GM12878 (cell line): ENCODE measurements around the gene RACGAP1. TPM values are rescaled to one million over a fixed set of nuclear protein-coding genes. Genes with fewer than 3 reads are reported as not detected.

Experiments
- ATAC-seq: fragments of 200-7000 bp; cut with Tn5 transposase; 3 replicates; pipeline ENCODE4 v1.9.1; 2020; ENCODE audit warnings: mild to moderate bottlenecking, moderate library complexity
- BruUV-seq: library from RNA; stranded (reverse); fragments of 400-500 nt; replicated peaks from 2 replicates; lab custom pipeline; 2021; lab: Mats Ljungman, UMichigan
- CTCF ChIA-PET: fragments of 300-600 bp; sonication (Branson Sonifier 250); formaldehyde crosslinking; extraction: SDS; loops from one replicate; lab custom pipeline; 2021; ENCODE audit warnings: inconsistent platforms; lab: Yijun Ruan, JAX
- POLR2A ChIA-PET: fragments of 350-600 bp; formaldehyde crosslinking; extraction: SDS; loops from one replicate; lab custom pipeline; 2021; ENCODE audit warnings: inconsistent platforms; lab: Charles Lee
- RAD21 ChIA-PET: fragments of 300-600 bp; sonication (Branson Sonifier 250); formaldehyde crosslinking; loops from one replicate; lab custom pipeline; 2023; ENCODE audit warnings: antibody characterized with exemption; ENCODE audit not compliant: unreplicated experiment; lab: Charles Lee
- SMC1A ChIA-PET: fragments of 300-600 bp; sonication (Branson Sonifier 250); formaldehyde crosslinking; loops from one replicate; lab custom pipeline; 2023; ENCODE audit not compliant: unreplicated experiment, uncharacterized antibody; lab: Charles Lee
- DNase-seq: peaks from one replicate; pipeline ENCODE4 v3.0.0-alpha.2; 2011; ENCODE audit warnings: low read depth, low spot score
- FAIRE-seq: peaks from 3 replicates; lab custom pipeline; 2011; peaks lifted over from hg19 to GRCh38; lab: Jason Lieb, UNC
- H2AFZ ChIP-seq: 2 replicates; pipeline ENCODE4 v1.6.0; 2011; ENCODE audit warnings: low read depth, low read length, control low read depth; ENCODE audit not compliant: control insufficient read depth
- H3K27ac ChIP-seq: 2 replicates; pipeline ENCODE4 v1.5.1; 2011; ENCODE audit warnings: control low read depth; ENCODE audit not compliant: control insufficient read depth, insufficient read depth
- H3K27me3 ChIP-seq, 2 experiments: replicated peaks in 1 of 2; 2 replicates each; pipeline versions ENCODE4 v1.6.0 to v1.6.1; 2011; ENCODE audit warnings: low read length in 1 of 2; ENCODE audit not compliant: control insufficient read depth in 2 of 2, insufficient read depth in 2 of 2
- H3K36me3 ChIP-seq, 2 experiments: 2 replicates each; pipeline ENCODE4 v1.5.1; 2011; ENCODE audit warnings: low read length in 1 of 2; ENCODE audit not compliant: control insufficient read depth in 2 of 2, insufficient read depth in 2 of 2
- H3K4me1 ChIP-seq: 2 replicates; pipeline ENCODE4 v1.6.1; 2011; ENCODE audit warnings: mild to moderate bottlenecking, low read length, moderate library complexity, mixed read lengths; ENCODE audit not compliant: control insufficient read depth, insufficient read depth
- H3K4me2 ChIP-seq: 2 replicates; pipeline ENCODE4 v1.6.0; 2011; ENCODE audit warnings: control low read depth; ENCODE audit not compliant: control insufficient read depth, insufficient read depth
- H3K4me3 ChIP-seq: fragments of 200-600 bp; sonication (generic); 2 replicates; pipeline ENCODE4 v1.5.1; 2016
- H3K79me2 ChIP-seq: 2 replicates; pipeline ENCODE4 v1.6.0; 2011; ENCODE audit warnings: low read length; ENCODE audit not compliant: control insufficient read depth, insufficient read depth
- H3K9ac ChIP-seq: 2 replicates; pipeline ENCODE4 v1.8.0; 2011; ENCODE audit warnings: low read length, control low read depth, mixed read lengths; ENCODE audit not compliant: control insufficient read depth, insufficient read depth
- H3K9me3 ChIP-seq: replicated peaks from 3 replicates; pipeline ENCODE4 v1.5.1; 2011; ENCODE audit warnings: mild to moderate bottlenecking, low read length; ENCODE audit not compliant: control insufficient read depth, insufficient read depth
- H4K20me1 ChIP-seq: 2 replicates; pipeline ENCODE4 v1.6.0; 2011; ENCODE audit not compliant: control insufficient read depth, insufficient read depth
- ATF3 ChIP-seq: IDR thresholded peaks from 2 replicates; pipeline ENCODE4 v1.6.1; 2011; ENCODE audit warnings: low read depth, mild to moderate bottlenecking, low read length, moderate library complexity, borderline replicate concordance; ENCODE audit errors: extremely low read depth
- BRCA1 ChIP-seq: IDR thresholded peaks from 2 replicates; pipeline ENCODE4 v1.6.1; 2011; ENCODE audit warnings: low read depth, low read length, improper control_type of control experiment
- CBX3 ChIP-seq: fragments of 200-600 bp; sonication (generic); IDR thresholded peaks from 2 replicates; pipeline ENCODE4 v1.6.1; 2016; ENCODE audit warnings: low read depth, borderline replicate concordance
- CHD1 ChIP-seq: IDR thresholded peaks from 2 replicates; pipeline ENCODE4 v1.6.1; 2012; ENCODE audit warnings: low read depth, low read length, improper control_type of control experiment
- DPF2 ChIP-seq: fragments of 450-650 bp; IDR thresholded peaks from 2 replicates; pipeline ENCODE4 v1.6.1; 2017; ENCODE audit warnings: mild to moderate bottlenecking
- GABPA ChIP-seq: IDR thresholded peaks from 2 replicates; pipeline ENCODE4 v1.6.1; 2014; ENCODE audit warnings: antibody characterized with exemption, low read depth, mild to moderate bottlenecking, inconsistent platforms
- IKZF1 ChIP-seq: fragments of 450-650 bp; conservative IDR thresholded peaks from 2 replicates; pipeline ENCODE4 v1.6.1; 2017; ENCODE audit warnings: antibody characterized with exemption, mild to moderate bottlenecking
- MAX ChIP-seq: IDR thresholded peaks from 2 replicates; pipeline ENCODE4 v1.6.1; 2012; ENCODE audit warnings: low read depth, low read length, improper control_type of control experiment
- MEF2A ChIP-seq: IDR thresholded peaks from 2 replicates; pipeline ENCODE4 v1.6.1; 2011; ENCODE audit warnings: low read depth, mild to moderate bottlenecking, low read length, moderate library complexity; ENCODE audit not compliant: insufficient read depth
- NR2F1 ChIP-seq: fragments of 450-650 bp; conservative IDR thresholded peaks from 2 replicates; pipeline ENCODE4 v1.6.1; 2017; ENCODE audit warnings: mild to moderate bottlenecking
- RB1 ChIP-seq: fragments of 450-650 bp; formaldehyde crosslinking; IDR thresholded peaks from 2 replicates; pipeline ENCODE4 v1.6.1; 2017; ENCODE audit warnings: mild to moderate bottlenecking, borderline replicate concordance
- SMC3 ChIP-seq: IDR thresholded peaks from 2 replicates; pipeline ENCODE4 v1.6.1; 2011; ENCODE audit warnings: low read length, improper control_type of control experiment, borderline replicate concordance
- YBX1 ChIP-seq: fragments of 450-650 bp; IDR thresholded peaks from 2 replicates; pipeline ENCODE4 v1.6.1; 2016; ENCODE audit warnings: antibody characterized with exemption
- ZBTB4 ChIP-seq: fragments of 450-650 bp; formaldehyde crosslinking; IDR thresholded peaks from 2 replicates; pipeline ENCODE4 v1.4.0; 2022; ENCODE audit warnings: mild to moderate bottlenecking, moderate library complexity
- WGBS: methylation state at CpG from one replicate; pipeline ENCODE4 v1.1.6; 2016; ENCODE audit warnings: low lambda C conversion rate; ENCODE audit not compliant: insufficient replicate concordance, insufficient coverage; ENCODE audit errors: missing lambda C conversion rate; 5-methylcytosine and 5-hydroxymethylcytosine counted together
- in situ Hi-C: fragments of 300-500 bp; cut with MboI; formaldehyde crosslinking; loops from 9 replicates; pipeline ENCODE4 v1.14.3; 2018; ENCODE audit warnings: mixed read lengths
- intact Hi-C: fragments of 100-400 bp; cut with micrococcal nuclease; formaldehyde crosslinking; loops from one replicate; pipeline ENCODE4 v1.14.2; 2022; ENCODE audit not compliant: unreplicated experiment
- polyA plus RNA-seq, 11 experiments: library from polyadenylated mRNA; depleted of rRNA in 4 of 11; unstranded in 6 of 11; stranded (reverse) in 5 of 11; fragments of >200 nt; fragmentation: Nextera tagmentation in 4 of 11; fragmentation: Illumina TruSeq in 1 of 11; extraction: Ambion mirVana in 4 of 11; extraction: Trizol in 1 of 11; gene quantifications; 1 replicate in 1 of 11; 2 replicates in 10 of 11; pipeline versions ENCODE4 v1.2.1 to v1.2.3, GENCODE V29; 2011 to 2016; ENCODE audit warnings: inconsistent platforms in 2 of 11, missing spikeins in 2 of 11, low read depth in 1 of 11
- total RNA-seq, 4 experiments: library from RNA; depleted of rRNA in 3 of 4; stranded (reverse); fragments of >200 nt in 3 of 4; fragmentation: Illumina TruSeq in 1 of 4; extraction: Trizol in 1 of 4; gene quantifications; 2 replicates each; pipeline versions ENCODE4 v1.2.1 to v1.2.3, GENCODE V29; 2013 to 2021

Gene RACGAP1
- total and polyA plus RNA-seq, 10 of the 15 experiments (the other 5 are each of a cell fraction or from before 2014, with no cell fraction given): 32.4 to 87.9 (median 76.2) TPM

- Histone ChIP-seq H3K9me3 (no peaks in the 10 kb centered on the region), H3K36me3 (no peaks in the 10 kb centered on the region), H2AFZ (no peak overlapping the region), H4K20me1 (no peaks in the 10 kb centered on the region), H3K27ac (no peak overlapping the region), H3K4me2 (no peak overlapping the region), H3K79me2 (no peaks in the 10 kb centered on the region), H3K9ac (no peak overlapping the region), H3K4me1 (no peaks in the 10 kb centered on the region), H3K27me3 (no peaks in the 10 kb centered on the region; a peak in 1 of 4 replicates), H3K4me3 (no peak overlapping the region)
- intact Hi-C loops (no loop called here), in situ Hi-C loops (no loop called here)
- TF ChIP-seq SMC3 (no peak), YBX1 (no peak), RB1 (no peak), MEF2A (no peak), NR2F1 (no peak), ATF3 (no peak), BRCA1 (no peak), ZBTB4 (no peak), IKZF1 (no peak), CHD1 (no peak), MAX (no peak), DPF2 (no peak), CBX3 (no peak), GABPA (no peak)
- FAIRE-seq (no peak), DNase-seq (no peak), ATAC-seq (no peak)
- no TSS peak for BruUV-seq
- ChIA-PET CTCF (interaction anchor here (1.0 to 2.0 kb wide), 5 partner anchors 11 to 75 kb away, joined by 3 to 8 read pairs (median 3); no protein-coding TSS in a partner anchor), SMC1A (no interaction called here), POLR2A (interaction anchor here (0.5 kb wide), 1 partner anchor 721 kb away, joined by 7 read pairs; no protein-coding TSS in a partner anchor), RAD21 (no interaction called here)
- whole genome bisulfite sequencing: 36% methylated on average over 14 of the region's 14 CpGs
These were observed 82.2 kb downstream of the RACGAP1 start for GRCh38 chr12:49942921-49943624.
